ENCODE results near the gene WNT2B.

- TF ChIP-seq CTCF (IDR thresholded peaks at IDR 0.05; ENCODE audit: borderline replicate concordance, extremely low read depth, low read length, poor library complexity, severe bottlenecking) (no peak), EZH2 (IDR thresholded peaks at IDR 0.05; ENCODE audit: borderline replicate concordance, low read depth, low read length, severe bottlenecking) (no peak)
These were observed 30.1 kb downstream of the WNT2B start for GRCh38 chr1:112538883-112539282.
